GM21529 (cell line): ENCODE data around the gene IL17RB.

Source experiments
- ATAC-seq: cut with Tn5 transposase; IDR thresholded peaks from one replicate; pipeline ENCODE4 v1.9.1; 2021; ENCODE audit not compliant: unreplicated experiment

Gene IL17RB

GRCh38 chr3:53846134-53846850 lies at the start of gene IL17RB, which contains the start of gene CHDH:
Gene IL17RB (plus strand): TSS chr3:53846568. CDS start chr3:53846589, 21 bp downstream.
Gene CHDH (minus strand): TSS chr3:53846419. CDS start chr3:53824008, 22,411 bp downstream.
- ATAC-seq: peak; percentile 41

- no peak for ATAC-seq
Observed at GRCh38 chr3:53798144-53798543, 48.2 kb upstream of the IL17RB start.

GRCh38 chr3:53799338-53799865 lies 47.0 kb upstream of the IL17RB start:
- no peak for ATAC-seq

- no peak for ATAC-seq
Observed at GRCh38 chr3:53800041-53800906, 46.1 kb upstream of the IL17RB start.

GRCh38 chr3:53801319-53801718 lies 45.0 kb upstream of the IL17RB start:
- no peak for ATAC-seq

GRCh38 chr3:53802256-53802880 lies 44.0 kb upstream of the IL17RB start:
- ATAC-seq: no peak

GRCh38 chr3:53803124-53803815 lies 43.1 kb upstream of the IL17RB start:
- ATAC-seq: no peak

- no peak for ATAC-seq
Observed at GRCh38 chr3:53803816-53804695, 42.3 kb upstream of the IL17RB start.

- peak; percentile 81 for ATAC-seq
Observed at GRCh38 chr3:53804697-53805462, 41.5 kb upstream of the IL17RB start.

GRCh38 chr3:53805463-53806159 lies 40.8 kb upstream of the IL17RB start:
- ATAC-seq: no peak

GRCh38 chr3:53806182-53807116 lies 39.9 kb upstream of the IL17RB start:
- peak; percentile 45 for ATAC-seq

GRCh38 chr3:53807117-53807810 lies 39.1 kb upstream of the IL17RB start:
- no peak for ATAC-seq

- no peak for ATAC-seq
Observed at GRCh38 chr3:53808496-53808895, 37.9 kb upstream of the IL17RB start.

- ATAC-seq: no peak
Observed at GRCh38 chr3:53809267-53809666, 37.1 kb upstream of the IL17RB start.

GRCh38 chr3:53809764-53810400 lies 36.5 kb upstream of the IL17RB start:
- ATAC-seq: no peak
